ENCODE data around the gene CTPS2. TPM values are rescaled to one million over a fixed set of nuclear protein-coding genes. Genes with fewer than 3 reads are reported as not detected.
"Not testable (repeated sequence)": the region's sequence is repeated elsewhere in the genome, so short reads cannot be mapped to it uniquely, and the experiment has no call there.

The CTPS2 gene
- total RNA-seq, 2 donors from 2014 or later: 5.1 to 6.2 TPM

GRCh38 chrX:16664074-16664473 lies 48.4 kb downstream of the CTPS2 start:
- DNase-seq (no peak), ATAC-seq (no peak)
- intact Hi-C loops (cut with DNase I): loop anchor here (10.0 kb wide), 2 partner anchors 229 to 539 kb away; partner anchors contain the start of gene GRPR (in 1 of the 2)

DNA sequence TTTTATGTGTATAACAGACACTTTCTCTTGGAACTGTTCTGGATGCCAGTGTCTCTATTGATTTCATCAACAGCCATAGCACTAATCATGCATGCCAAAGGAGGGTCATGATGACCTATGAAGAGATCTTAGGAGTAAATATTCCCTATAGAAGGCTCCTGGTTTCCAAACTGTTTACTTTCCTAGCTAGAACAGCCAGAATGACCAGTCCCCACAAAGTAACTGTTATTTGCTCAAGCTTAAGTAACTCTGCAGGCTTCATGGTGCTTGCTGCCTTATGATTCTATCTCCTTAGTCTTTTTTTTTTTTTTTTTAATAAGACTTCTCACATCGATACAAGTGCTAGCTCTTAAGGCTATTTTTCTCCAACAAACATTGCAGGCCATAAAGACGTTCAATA lies 50.1 kb downstream of the CTPS2 start:
- intact Hi-C loops (cut with DNase I): loop anchor here (10.0 kb wide), 2 partner anchors 228 to 538 kb away; partner anchors contain the start of gene GRPR (in 1 of the 2)
- ATAC-seq (no peak), DNase-seq (no peak)

DNA sequence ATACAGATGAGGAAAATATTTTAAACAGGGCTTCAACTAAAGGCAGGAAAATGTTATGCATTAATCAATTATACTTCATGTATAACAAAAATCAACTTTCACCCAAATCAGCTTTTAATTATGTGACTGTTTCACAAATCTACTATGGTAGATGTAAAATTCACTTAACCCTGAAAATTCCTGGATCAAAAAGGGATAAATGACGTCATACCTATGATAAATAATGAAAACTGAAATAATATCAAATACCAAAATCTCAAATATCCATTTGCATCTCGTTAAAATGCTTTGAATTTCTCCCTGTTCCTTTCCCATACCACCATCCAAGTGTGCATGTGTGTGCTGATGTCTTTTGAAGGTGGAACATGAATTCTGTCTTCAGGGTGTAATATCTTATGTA lies 51.0 kb downstream of the CTPS2 start:
- no peak for ATAC-seq
- intact Hi-C loops (cut with DNase I): loop anchor here (10.0 kb wide), 2 partner anchors 227 to 537 kb away; partner anchors contain the start of gene GRPR (in 1 of the 2)
- no peak for DNase-seq

GRCh38 chrX:16659321-16659720 lies 53.1 kb downstream of the CTPS2 start:
- DNase-seq (no peak), ATAC-seq (no peak)
- intact Hi-C loops (cut with DNase I): no loop called here

GRCh38 chrX:16658284-16658683 lies 54.2 kb downstream of the CTPS2 start:
- DNase-seq (no peak), ATAC-seq (no peak)
- intact Hi-C loops (cut with DNase I): no loop called here

DNA sequence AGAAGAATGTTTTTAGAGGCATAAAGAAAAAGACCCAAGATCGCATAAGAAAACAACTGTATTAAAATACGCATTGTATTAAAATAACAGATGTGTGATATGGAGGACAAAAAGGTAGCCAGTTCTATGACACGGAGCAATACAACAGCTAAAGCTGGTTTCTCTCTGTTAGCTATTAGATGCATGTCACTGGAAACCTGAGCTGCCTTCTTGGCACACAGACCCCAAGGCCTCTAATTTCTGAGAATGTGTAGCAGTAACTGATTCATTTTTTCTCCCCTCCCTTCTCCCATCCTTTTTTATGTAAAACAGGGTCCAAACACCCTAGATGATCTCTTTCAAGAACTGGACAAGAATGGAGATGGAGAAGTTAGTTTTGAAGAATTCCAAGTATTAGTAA lies 58.4 kb downstream of the CTPS2 start:
- ATAC-seq (no peak), DNase-seq (no peak)
- intact Hi-C loops (cut with DNase I): no loop called here

- ATAC-seq (no peak), DNase-seq (no peak)
- intact Hi-C loops (cut with DNase I): no loop called here
Observed at GRCh38 chrX:16653424-16653823, 59.0 kb downstream of the CTPS2 start.

GRCh38 chrX:16651391-16652024 lies 61.0 kb downstream of the CTPS2 start:
- DNase-seq (no peak), ATAC-seq (no peak)
- intact Hi-C loops (cut with DNase I): no loop called here

- ATAC-seq (no peak), DNase-seq (no peak)
- intact Hi-C loops (cut with DNase I): no loop called here
Observed at GRCh38 chrX:16649858-16650257, 62.6 kb downstream of the CTPS2 start, which contains the start of gene S100G. S100G (plus strand) TSS chrX:16650158; CDS start chrX:16651007, 849 bp downstream.

- DNase-seq: no peak
- intact Hi-C loops (cut with DNase I): no loop called here
- ATAC-seq: no peak
Observed at GRCh38 chrX:16646366-16647138, 65.9 kb downstream of the CTPS2 start.

DNA sequence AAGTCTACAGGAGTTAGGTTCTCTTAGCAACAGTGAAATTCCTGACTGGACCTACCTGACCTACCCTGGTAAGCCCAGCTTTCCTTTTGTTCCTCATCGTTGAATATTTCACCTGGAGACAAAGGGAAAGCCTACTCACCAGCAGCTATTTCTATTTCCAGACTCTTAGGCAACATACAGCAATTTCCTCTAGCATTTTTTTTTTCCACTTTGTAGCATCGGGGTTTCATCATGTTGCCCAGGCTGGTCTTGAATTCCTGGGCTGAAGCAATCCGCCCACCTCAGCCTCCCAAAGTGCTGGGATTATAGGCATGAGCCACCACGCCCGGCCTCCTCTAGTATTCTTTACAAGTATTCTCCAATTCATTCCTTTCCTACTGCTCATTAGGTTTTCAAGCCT lies 69.3 kb downstream of the CTPS2 start:
- ATAC-seq: no peak
- DNase-seq: no peak
- intact Hi-C loops (cut with DNase I): no loop called here

DNA sequence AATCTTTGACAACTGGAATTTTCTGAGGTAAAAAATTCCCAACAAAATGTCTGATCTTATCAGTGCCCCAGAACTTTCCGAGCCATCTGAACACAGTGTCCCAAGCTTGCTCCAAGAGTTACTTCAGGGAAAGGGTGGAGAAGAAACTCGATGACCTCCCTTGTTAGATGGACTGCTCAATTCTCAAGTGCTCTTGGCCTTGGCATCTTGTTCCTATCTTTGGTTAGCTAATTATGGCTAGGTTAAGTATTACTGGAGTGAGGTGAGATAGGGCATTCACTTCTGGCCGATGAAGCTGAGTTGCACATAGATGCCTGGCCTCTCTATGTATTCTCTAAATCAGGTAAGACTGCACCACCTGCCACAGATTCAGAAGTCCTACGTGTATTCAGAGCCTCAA lies 71.6 kb downstream of the CTPS2 start:
- DNase-seq (no peak), ATAC-seq (no peak)
- intact Hi-C loops (cut with DNase I): no loop called here

DNA sequence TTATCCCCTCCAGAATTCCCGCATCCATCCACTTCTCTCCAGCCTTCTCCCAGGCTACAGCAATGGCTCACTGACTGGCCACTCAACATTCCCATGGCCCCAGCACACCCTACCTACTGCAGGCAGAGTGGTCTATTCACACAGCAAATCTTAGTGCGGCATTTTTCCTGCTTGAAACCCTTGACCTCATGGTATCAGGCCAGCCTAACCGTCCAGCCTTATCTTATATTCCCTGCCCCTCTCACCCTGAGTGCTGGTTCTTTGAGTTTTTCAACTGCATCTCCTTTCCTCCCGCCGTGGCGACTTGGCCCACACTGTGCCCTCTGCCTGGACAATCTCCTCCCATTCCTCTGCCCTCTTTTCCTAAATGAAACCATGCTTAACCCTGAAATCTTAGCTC lies 72.5 kb downstream of the CTPS2 start:
- DNase-seq (no peak), ATAC-seq (no peak)
- intact Hi-C loops (cut with DNase I): no loop called here

DNA sequence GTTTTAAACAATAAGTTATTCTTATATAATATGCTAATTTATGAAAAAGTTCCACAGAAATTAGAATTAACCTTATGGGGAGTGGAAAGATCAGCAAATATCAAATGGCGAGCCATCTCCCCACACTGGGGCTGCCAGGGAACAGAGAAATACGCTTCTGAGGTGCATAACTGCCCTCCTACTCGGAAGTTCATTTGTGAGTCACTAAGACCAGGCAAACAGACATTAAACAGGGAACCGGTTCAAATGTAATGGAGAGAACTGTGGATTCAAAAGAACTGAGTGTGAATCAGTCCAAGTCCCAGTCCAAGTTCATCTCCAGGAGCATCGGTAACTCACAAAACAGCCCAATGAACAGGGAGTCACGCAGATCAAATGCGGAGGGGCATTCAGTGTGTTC lies 73.9 kb downstream of the CTPS2 start:
- DNase-seq (no peak), ATAC-seq (no peak)
- intact Hi-C loops (cut with DNase I): no loop called here

DNA sequence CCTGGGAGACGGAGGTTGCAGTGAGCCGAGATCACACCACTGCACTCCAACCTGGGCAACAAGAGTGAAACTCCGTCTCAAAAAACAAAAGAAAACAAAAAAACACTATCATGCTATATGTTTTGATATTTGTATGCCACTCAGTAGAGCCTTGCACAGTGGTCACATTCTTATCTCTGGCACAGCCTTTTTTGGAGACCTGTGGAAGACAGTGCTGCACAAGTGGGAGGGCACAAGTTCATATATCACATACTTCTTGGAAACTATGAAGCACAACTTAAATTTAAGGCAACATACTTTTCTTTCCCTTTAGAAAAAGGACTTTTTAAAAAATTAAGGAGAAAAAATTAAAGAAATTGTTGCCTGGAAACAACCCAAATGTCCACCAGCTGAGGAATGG lies 76.9 kb downstream of the CTPS2 start:
- DNase-seq: no peak
- ATAC-seq: no peak
- intact Hi-C loops (cut with DNase I): no loop called here

GRCh38 chrX:16635040-16635439 lies 77.4 kb downstream of the CTPS2 start:
- intact Hi-C loops (cut with DNase I): no loop called here
- ATAC-seq (no peak), DNase-seq (no peak)

- intact Hi-C loops (cut with DNase I): no loop called here
- DNase-seq (no peak), ATAC-seq (no peak)
Observed at GRCh38 chrX:16633754-16634153, 78.7 kb downstream of the CTPS2 start.

GRCh38 chrX:16629909-16630308 lies 82.6 kb downstream of the CTPS2 start:
- intact Hi-C loops (cut with DNase I): no loop called here
- DNase-seq: no peak
- no peak for ATAC-seq

GRCh38 chrX:16628946-16629595 lies 83.4 kb downstream of the CTPS2 start:
- ATAC-seq (peak in 1 of 2 donors; percentile 47), DNase-seq (no peak)
- intact Hi-C loops (cut with DNase I): no loop called here

DNA sequence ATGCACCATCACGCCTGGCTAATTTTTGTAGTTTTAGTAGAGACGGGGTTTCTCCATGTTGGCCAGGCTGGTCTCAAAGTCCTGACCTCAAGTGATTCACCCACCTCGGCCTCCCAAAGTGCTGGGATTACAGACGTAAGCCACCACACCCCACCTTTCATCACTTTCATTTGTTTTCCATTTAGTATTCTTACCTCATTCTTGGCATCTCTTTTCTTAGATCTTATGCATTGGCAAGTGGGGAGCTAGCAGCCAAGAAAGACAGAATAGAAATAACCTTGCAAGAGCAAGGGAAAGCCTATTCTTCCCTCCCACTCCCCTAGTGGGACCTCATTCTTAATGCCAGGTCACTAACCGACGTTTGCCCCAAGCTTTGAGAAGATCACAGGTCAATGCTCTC lies 84.0 kb downstream of the CTPS2 start:
- DNase-seq; intact Hi-C loops (cut with DNase I): not testable (repeated sequence)
- peak in 1 of 2 donors; percentile 72 for ATAC-seq

Data from left cardiac atrium (tissue), 4 donors.